HL-60 (cell line): ENCODE data around the gene HNRNPH1.

Experiments used
- DNase-seq, 2 experiments: peaks; one replicate each; pipeline ENCODE4 v3.0.0-alpha.2; 2010 to 2020; ENCODE audit warnings: low read depth in 1 of 2, low spot score in 1 of 2
- H3K27ac ChIP-seq: fragments of 250-450 bp; sonication (Bioruptor Pico); replicated peaks from 2 replicates; pipeline ENCODE4 v1.5.1; 2020; ENCODE audit warnings: mild to moderate bottlenecking, moderate library complexity
- H3K27me3 ChIP-seq: fragments of 250-450 bp; sonication (Bioruptor Pico); 2 replicates; pipeline ENCODE4 v1.5.1; 2021; ENCODE audit warnings: mild to moderate bottlenecking, moderate library complexity; ENCODE audit not compliant: insufficient read depth, poor library complexity, severe bottlenecking
- H3K4me3 ChIP-seq: replicated peaks from 2 replicates; pipeline ENCODE4 v1.5.1; 2011; ENCODE audit warnings: mild to moderate bottlenecking, control low read depth, low read length; ENCODE audit not compliant: insufficient read depth
- CTCF ChIP-seq: IDR thresholded peaks from one replicate; pipeline ENCODE4 v1.5.1; 2011; ENCODE audit warnings: low read length, control low read depth, inconsistent platforms; ENCODE audit not compliant: insufficient read depth
- GABPA ChIP-seq: IDR thresholded peaks from 2 replicates; pipeline ENCODE4 v1.6.1; 2012; ENCODE audit warnings: low read depth
- POLR2AphosphoS5 ChIP-seq: IDR thresholded peaks from 2 replicates; pipeline ENCODE4 v1.6.1; 2012; ENCODE audit warnings: low read depth
- REST ChIP-seq: IDR thresholded peaks from 2 replicates; pipeline ENCODE4 v1.6.1; 2012; ENCODE audit warnings: low read depth; ENCODE audit not compliant: insufficient replicate concordance
- SPI1 ChIP-seq: IDR thresholded peaks from 2 replicates; pipeline ENCODE4 v1.6.1; 2012; ENCODE audit warnings: low read depth, mild to moderate bottlenecking, borderline replicate concordance

HNRNPH1 gene

GRCh38 chr5:179620703-179621350 is 2.6 kb downstream of the HNRNPH1 start:
- H3K27me3 ChIP-seq = no peaks in the 10 kb centered on the region
- H3K27ac ChIP-seq = peak overlapping the region; percentile 65
- TF ChIP-seq SPI1 (no peak), GABPA (no peak), POLR2AphosphoS5 (no peak)
- DNase-seq = peak in 1 of 2 experiments; percentile 39
- H3K4me3 ChIP-seq = peak overlapping the region; percentile 59

GRCh38 chr5:179620293-179620692 is 3.2 kb downstream of the HNRNPH1 start:
- H3K27me3 ChIP-seq = no peaks in the 10 kb centered on the region
- no peak overlapping the region for H3K27ac ChIP-seq
- H3K4me3 ChIP-seq = peak overlapping the region; percentile 59
- no peak for TF ChIP-seq GABPA
- no peak for TF ChIP-seq SPI1
- TF ChIP-seq CTCF = no peak
- no peak for TF ChIP-seq REST
- no peak for TF ChIP-seq POLR2AphosphoS5
- peak in 1 of 2 experiments; percentile 44 for DNase-seq

- TF ChIP-seq GABPA = no peak
- no peak for TF ChIP-seq SPI1
- TF ChIP-seq POLR2AphosphoS5 = no peak
- no peak for TF ChIP-seq CTCF
- no peak for TF ChIP-seq REST
- Histone ChIP-seq H3K4me3 (peak overlapping the region; percentile 59), H3K27ac (no peak overlapping the region), H3K27me3 (no peaks in the 10 kb centered on the region)
- DNase-seq = peak in 1 of 2 experiments; percentile 15
Observed at GRCh38 chr5:179619776-179620175, 3.7 kb downstream of the HNRNPH1 start.

GRCh38 chr5:179618923-179619554 is 4.4 kb downstream of the HNRNPH1 start:
- DNase-seq = peak in 1 of 2 experiments; percentile 22
- Histone ChIP-seq H3K27ac (no peak overlapping the region), H3K27me3 (no peaks in the 10 kb centered on the region), H3K4me3 (peak overlapping the region; percentile 21; the same call in 1 of the 2 replicates)
- TF ChIP-seq SPI1 (no peak), GABPA (no peak), REST (no peak), CTCF (no peak), POLR2AphosphoS5 (no peak)
